ENCODE measurements around the gene GABRB1.

Gene GABRB1

DNA sequence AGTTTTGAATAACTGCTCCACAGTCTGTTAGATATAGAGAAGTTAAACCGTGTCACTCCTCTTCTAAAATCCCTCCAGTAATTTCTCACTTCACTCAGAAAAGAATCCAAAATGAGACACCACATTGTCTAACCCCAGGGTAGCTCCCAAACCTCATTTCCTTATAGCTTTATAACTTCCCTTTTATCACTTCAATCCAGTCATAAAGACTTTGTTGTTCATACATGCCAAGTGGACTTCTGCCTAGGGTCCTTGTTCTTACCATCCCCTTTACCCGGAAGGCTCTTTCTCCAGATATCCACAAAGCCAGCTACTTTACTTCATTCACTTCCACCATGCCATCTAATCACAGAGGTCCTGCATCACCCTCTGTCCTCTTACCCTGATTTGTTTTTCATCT lies 156.2 kb downstream of the GABRB1 start:
- no peak overlapping the region for H3K4me3 ChIP-seq (replicated peaks in 1 of 2; ENCODE audit: low read depth in 2 of 2, low read length in 2 of 2)
- TF ChIP-seq, protein P1, sequence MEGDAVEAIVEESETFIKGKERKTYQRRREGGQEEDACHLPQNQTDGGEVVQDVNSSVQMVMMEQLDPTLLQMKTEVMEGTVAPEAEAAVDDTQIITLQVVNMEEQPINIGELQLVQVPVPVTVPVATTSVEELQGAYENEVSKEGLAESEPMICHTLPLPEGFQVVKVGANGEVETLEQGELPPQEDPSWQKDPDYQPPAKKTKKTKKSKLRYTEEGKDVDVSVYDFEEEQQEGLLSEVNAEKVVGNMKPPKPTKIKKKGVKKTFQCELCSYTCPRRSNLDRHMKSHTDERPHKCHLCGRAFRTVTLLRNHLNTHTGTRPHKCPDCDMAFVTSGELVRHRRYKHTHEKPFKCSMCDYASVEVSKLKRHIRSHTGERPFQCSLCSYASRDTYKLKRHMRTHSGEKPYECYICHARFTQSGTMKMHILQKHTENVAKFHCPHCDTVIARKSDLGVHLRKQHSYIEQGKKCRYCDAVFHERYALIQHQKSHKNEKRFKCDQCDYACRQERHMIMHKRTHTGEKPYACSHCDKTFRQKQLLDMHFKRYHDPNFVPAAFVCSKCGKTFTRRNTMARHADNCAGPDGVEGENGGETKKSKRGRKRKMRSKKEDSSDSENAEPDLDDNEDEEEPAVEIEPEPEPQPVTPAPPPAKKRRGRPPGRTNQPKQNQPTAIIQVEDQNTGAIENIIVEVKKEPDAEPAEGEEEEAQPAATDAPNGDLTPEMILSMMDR (IDR thresholded peaks at IDR 0.05; ENCODE audit: low read depth, low read length) = no peak
- no peak for DNase-seq (ENCODE audit: low read depth in 2 of 2)

DNA sequence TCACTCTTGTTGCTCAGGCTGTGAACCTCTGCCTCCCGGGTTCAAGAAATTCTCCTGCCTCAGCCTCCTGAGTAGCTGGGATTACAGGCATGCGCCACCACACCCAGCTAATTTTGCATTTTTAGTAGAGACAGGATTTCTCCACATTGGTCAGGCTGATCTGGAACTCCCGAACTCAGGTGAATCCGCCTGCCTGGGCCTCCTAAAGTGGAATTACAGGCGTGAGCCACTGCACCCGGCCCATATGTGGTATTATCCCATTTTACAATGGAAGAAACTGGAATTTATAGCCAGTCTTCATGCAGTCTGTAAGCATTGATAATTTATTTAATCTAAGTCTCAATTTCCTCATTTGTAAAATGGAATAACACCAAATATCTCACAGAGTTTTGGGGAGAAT lies 161.8 kb downstream of the GABRB1 start:
- DNase-seq (ENCODE audit: low read depth in 2 of 2) = no peak
- TF ChIP-seq, protein P1 (IDR thresholded peaks at IDR 0.05; ENCODE audit: low read depth, low read length) = no peak
- no peak overlapping the region for H3K4me3 ChIP-seq (replicated peaks in 1 of 2; ENCODE audit: low read depth in 2 of 2, low read length in 2 of 2)

DNA sequence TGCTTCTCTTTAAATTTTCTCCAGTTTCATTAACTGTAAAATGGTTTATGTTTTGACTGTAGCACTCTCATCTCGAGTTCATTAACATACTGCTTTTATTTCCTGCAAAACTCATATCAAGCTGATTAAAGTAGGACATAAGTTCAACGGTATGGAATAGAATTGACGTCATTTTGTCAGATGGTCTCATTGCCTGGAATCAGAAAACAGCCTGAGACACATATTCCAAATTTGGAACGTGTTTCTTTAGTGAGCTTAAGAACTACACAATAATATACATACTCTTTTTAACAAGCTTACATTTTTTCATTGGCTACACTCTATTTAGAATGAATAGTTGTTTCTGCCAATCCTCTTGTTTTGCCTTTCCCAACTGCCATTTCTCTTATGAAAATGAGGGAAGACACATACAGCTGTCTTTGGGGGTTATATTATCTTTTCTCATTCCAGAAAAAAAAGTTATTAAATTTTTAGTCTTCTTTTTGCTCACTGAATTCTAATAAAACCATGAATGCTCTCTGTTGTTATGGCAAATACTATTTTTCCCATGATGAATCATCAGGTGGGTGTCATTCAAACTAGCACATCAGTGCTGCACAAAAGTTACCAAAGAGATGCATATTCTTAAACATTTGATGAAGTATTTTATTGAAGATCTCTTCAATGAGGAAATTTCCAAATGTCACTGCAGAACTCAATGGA lies 162.8 kb downstream of the GABRB1 start:
- no peak overlapping the region for H3K4me3 ChIP-seq (replicated peaks in 1 of 2; ENCODE audit: low read depth in 2 of 2, low read length in 2 of 2)
- DNase-seq (ENCODE audit: low read depth in 2 of 2) = peak in 1 of 2 donors; percentile 16
- TF ChIP-seq, protein P1 (IDR thresholded peaks at IDR 0.05; ENCODE audit: low read depth, low read length) = no peak

DNA sequence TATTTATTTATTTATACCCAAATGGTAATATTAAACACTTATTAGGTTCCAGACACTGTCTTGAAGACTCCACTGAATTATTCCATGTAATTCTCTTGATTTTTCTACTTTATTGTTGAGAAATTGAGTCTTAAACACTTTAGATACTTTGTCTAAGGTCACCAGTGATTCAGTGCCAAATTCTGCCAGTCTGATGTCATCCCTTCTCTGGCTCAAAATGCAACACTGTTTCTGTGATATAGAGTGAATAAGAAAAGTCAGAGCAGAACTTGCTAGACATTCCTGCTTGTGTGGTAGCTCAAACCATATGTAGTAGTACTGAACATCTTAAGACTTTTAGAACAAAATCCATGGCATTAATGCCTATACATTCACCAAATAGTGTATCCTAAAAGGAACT lies 164.3 kb downstream of the GABRB1 start:
- DNase-seq (ENCODE audit: low read depth in 2 of 2) = peak in 1 of 2 donors; percentile 43
- TF ChIP-seq, protein P1 (IDR thresholded peaks at IDR 0.05; ENCODE audit: low read depth, low read length) = no peak
- H3K4me3 ChIP-seq (replicated peaks in 1 of 2; ENCODE audit: low read depth in 2 of 2, low read length in 2 of 2) = no peak overlapping the region

DNA sequence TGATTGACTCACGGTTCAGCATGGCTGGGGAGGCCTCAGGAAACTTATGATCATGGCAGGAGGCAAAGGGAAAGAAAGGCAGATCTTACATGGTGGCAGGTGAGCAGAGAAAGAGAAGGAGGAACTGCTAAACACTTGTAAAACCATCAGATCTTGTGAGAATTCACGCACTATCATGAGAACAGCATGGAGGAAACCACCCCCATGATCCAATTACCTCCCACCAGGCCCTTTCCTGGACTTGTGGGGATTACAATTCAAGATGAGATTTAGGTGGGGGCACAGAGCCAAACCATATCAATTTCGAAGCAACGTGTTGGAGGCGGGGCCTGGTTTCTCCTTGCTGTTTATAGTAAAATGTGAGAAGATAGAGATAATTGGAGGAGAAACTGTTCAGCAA lies 167.4 kb downstream of the GABRB1 start:
- no peak overlapping the region for H3K4me3 ChIP-seq (replicated peaks in 1 of 2; ENCODE audit: low read depth in 2 of 2, low read length in 2 of 2)
- DNase-seq (ENCODE audit: low read depth in 2 of 2) = no peak
- TF ChIP-seq, protein P1 (IDR thresholded peaks at IDR 0.05; ENCODE audit: low read depth, low read length) = no peak

DNA sequence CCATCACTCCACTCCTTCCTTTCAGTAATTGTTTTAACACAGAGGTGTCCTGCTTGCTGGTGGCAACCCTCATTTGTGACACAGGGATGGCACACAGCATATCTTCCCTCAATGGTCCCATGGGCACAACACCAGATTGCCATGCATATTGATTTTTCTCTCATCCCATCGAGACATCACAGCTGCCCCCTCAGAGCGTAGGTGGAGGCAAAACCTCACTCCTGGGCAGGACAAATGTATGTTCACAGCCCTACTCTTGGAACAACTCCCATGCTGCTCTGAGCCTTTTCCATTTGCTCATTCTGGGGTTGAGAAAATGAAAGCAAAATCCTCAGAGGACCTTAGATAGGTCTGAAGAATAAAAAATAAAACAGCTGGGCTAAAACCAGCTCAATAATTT lies 172.2 kb downstream of the GABRB1 start:
- H3K4me3 ChIP-seq (replicated peaks in 1 of 2; ENCODE audit: low read depth in 2 of 2, low read length in 2 of 2) = no peak overlapping the region
- no peak for DNase-seq (ENCODE audit: low read depth in 2 of 2)
- TF ChIP-seq, protein P1 (IDR thresholded peaks at IDR 0.05; ENCODE audit: low read depth, low read length) = no peak

DNA sequence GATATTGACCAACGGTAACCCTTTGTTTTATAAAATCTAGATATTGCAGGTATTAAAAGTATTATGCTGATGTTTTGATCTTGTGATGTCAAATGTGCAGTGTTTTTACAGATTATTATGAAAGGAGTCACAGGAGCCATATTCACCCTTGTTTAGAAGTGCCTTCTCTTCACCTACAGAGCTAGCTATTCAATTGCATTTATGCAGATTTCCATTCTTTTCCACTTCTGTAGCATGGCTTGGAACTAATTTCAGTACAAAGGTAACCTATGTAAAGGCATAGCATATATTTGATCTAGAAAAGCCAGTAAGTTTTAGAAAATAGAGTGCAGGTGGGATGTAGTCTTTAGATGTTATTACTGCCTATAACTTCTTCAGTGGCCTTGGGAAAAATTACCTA lies 176.2 kb downstream of the GABRB1 start:
- no peak for DNase-seq (ENCODE audit: low read depth in 2 of 2)
- TF ChIP-seq, protein P1 (IDR thresholded peaks at IDR 0.05; ENCODE audit: low read depth, low read length) = no peak
- H3K4me3 ChIP-seq (replicated peaks in 1 of 2; ENCODE audit: low read depth in 2 of 2, low read length in 2 of 2) = no peak overlapping the region
